Left hindlimb (tissue), 1 donor: ENCODE measurements around the gene DYSF.
"Not testable (repeated sequence)": the region's sequence is repeated elsewhere in the genome, so short reads cannot be mapped to it uniquely, and the experiment has no call there.

Source experiments
- DNase-seq: peaks from one replicate; pipeline ENCODE4 v3.0.0-alpha.2; 2018

Gene DYSF

DNA sequence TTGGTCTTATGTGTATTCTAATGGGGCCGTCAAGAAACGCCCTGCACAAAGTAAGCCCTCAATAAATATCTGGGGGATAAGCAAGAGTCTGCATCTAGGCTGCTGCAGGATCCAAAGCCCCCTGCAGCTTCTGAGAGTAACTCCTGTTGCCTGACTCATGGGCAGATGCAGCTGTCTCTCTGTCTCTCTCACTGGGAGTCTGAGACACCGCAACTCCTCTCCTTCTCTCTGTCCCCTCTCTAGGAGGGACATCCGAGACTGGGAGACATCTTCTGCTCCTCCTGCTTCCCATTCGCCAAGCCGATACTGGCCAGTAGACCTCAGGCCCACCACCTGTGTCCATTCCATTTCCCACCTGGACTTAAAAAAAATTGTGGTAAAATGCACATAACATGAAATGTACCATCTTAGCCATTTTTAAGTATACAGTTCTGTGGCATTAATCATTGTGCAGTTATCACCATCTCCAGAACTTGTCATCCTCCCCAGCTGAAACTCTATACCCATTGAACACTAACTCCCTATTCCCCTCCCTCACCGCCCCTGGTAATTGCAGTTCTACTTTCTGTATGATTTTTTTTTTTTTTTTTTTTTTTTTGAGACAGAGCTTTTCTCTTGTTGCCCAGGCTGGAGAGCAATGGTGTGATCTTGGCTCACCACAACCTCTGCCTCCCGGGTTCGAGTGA lies 20.1 kb downstream of the DYSF start:
- no peak for DNase-seq

DNA sequence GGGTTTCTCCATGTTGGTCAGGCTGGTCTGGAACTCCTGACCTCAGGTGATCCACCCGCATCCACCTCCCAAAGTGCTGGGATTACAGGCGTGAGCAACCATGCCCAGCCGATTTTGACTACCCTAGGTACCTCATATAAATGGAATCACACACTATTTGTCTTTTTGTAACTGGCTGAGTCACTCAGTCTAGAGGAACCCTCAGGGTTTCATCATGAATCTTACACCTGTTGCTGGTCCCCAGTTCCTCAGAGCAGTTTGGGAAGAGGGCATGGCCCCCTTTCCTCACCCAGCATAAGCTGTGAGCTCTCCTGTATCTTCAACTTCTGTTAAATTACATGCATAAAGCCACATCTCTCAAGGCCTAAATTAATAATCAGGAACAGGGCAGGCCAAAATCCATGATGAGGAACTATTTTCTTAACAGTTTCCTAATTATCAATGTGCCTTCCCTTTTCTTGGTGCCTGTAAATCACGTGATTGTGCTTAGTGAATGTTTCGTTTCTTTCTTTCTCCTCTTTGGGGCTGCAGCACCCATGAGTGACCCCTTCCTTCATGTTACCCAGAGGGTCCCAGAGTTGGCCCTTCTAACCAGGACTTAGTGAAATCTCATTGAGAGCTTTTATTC lies 20.9 kb downstream of the DYSF start:
- no peak for DNase-seq

DNA sequence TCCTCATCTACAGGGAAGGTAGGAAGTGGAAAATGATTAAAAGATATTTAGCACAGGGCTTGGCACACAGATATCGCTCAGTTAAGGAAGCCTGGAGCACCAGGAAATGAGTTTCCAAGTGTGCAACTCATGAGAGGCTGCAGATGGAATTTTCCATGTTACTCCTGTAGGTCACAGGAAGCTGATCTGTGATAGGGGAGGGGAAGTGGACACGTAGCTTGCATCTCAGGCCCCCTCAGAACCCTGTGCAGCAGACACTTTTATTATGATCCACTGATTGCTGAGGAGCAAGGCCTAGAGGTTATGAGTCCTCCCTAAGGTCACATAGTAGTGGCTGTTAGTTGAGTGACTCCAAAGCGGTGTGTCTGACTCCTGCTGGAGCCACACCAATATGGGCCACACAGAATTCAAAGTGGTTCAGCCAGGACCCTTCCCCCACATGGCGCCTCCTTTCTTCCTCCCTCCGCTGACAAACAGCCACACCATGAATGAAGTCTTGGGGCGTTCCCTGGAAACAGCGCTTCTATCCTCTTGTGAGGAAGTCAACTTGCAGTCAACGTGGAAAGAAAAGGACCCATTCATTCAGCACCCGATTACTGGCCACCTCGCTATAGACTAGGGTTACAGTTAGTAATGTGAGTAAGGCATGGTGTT lies 21.5 kb downstream of the DYSF start:
- DNase-seq: no peak

DNA sequence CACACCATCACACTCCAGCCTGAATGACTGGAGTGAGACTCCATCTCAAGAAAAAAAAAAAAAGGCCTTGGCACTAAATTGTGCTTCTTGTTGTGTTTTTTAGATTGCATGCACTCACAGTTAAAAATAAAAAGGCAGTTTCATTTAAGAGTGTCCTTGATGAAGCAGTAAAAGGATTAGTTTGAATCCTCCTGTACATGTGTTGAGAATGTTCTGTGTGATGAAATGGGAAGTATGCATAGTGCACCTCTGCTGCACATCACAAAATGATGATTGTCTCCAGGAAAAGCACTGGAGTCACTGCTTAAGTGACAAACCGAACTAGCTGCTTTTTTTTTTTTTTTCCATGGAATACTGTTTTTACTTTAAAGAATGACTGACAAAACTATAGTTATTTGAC lies 23.1 kb downstream of the DYSF start:
- no peak for DNase-seq

DNA sequence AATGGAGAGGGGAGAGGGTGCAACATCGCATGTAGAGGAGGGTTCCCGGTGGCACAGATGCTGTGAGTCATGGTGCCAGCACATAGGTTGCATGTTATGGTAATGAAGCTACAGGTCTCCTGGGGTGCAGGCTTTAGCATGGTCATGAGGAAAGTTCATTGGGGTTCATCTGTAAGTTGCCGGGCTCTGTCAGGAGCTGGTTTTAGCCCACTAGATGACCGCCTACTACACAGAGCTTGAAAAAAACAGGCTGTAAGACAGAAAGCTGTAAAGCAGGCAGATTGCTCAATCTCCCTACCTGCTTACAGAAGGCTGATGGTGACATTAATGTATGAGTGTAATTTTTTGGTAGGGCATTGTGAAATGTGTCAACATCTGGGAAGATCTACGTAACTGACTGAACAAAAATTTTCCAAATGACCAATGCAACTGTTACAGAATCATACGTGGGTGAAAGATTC lies 23.9 kb downstream of the DYSF start:
- no peak for DNase-seq

GRCh38 chr2:71478806-71479205 lies 25.4 kb downstream of the DYSF start:
- no peak for DNase-seq

DNA sequence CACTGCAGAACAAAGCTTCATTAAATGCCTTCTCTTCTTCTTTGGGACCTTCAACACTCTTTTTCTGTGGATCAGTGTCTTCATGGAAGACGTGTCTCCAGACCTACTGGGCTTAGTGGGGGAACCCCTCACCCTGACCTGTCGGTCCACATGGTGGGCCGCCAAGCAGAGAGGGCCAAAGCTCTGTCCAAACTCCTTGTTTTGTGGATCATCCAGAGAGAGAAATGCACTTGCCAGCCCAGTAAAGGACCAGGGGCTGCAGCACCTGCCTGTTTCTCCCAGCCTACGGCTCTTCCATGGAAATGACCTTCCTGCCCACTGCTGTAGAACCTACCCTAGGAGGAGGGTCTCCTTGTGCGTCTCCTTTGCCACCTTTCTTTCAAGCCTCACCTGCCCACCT lies 25.9 kb downstream of the DYSF start:
- no peak for DNase-seq

DNA sequence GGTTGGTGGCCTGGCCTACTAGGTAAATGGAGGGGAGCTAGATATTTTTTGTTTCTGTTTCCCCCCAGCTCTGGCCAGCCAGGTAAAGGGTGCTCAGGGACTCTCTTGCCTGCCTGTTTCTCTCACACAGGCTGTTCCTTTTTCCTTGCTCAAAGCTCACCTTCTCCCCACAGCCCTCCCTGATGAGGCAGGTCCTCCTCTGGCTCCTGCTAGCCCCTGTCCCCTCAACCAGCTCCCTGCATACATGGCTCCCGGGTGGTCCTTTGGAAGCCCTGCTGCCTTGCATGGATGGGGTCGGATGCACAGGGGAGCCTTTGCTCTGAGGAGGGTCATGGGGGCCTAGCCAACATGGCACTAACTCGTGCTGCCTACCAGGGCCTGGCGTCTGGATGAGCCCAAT lies 27.8 kb downstream of the DYSF start:
- DNase-seq: no peak

DNA sequence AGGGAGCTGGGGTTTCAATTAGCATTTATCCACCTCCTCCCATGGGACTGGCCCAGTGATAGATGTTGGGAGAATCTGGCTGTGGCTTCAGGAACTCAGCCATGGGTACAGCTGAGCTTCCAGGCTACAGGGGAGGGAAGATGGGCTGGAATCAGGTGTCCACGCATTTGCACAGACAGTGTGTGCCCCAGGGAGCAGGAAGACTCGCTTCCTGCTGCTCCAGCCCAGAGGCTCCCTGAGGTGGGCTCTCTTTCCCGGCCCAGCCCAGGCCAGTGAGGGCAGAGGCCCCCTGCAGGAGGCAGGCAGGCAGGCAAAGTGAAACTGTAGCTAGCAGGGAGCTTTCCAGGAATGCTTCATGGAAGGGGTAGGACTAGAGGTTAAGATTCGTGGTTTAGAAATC lies 28.7 kb downstream of the DYSF start:
- no peak for DNase-seq

DNA sequence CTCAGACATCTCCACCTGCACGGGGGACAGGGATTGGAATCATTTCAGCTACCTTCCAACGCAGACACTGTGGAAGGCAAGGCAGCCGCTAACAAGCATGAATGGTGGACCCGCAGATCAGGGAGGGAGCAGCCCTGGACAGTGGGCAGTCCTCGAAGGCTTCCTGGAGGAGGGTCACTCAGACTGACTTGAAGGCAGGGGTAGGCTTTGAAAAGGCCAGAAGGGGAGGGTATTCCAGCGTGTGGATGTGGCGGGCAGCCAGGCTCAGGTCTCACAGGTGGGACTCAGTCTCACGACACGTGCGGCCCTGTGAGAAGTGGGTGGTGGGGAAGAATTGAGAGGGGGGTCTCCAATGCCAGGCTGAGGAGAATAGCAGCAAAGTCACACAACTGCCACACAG lies 29.9 kb downstream of the DYSF start:
- DNase-seq: no peak

DNA sequence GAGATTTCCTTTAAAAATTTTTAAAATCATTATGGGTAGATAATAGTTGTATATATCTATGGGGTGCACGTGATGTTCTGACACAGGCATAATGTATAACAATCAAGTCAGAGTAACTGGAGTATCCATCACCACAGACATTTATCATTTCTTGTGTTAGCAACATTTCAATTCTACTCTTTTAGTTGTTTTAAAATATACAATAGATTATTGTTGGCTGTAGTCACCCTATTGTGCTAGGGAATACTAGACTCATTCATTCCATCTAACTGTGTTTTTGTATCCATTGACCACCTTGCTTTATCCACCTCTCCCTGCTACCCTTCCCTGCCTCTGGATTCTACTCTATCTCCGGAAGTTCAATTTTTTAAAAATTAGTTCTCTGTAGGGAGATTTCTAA lies 31.0 kb downstream of the DYSF start:
- no peak for DNase-seq

DNA sequence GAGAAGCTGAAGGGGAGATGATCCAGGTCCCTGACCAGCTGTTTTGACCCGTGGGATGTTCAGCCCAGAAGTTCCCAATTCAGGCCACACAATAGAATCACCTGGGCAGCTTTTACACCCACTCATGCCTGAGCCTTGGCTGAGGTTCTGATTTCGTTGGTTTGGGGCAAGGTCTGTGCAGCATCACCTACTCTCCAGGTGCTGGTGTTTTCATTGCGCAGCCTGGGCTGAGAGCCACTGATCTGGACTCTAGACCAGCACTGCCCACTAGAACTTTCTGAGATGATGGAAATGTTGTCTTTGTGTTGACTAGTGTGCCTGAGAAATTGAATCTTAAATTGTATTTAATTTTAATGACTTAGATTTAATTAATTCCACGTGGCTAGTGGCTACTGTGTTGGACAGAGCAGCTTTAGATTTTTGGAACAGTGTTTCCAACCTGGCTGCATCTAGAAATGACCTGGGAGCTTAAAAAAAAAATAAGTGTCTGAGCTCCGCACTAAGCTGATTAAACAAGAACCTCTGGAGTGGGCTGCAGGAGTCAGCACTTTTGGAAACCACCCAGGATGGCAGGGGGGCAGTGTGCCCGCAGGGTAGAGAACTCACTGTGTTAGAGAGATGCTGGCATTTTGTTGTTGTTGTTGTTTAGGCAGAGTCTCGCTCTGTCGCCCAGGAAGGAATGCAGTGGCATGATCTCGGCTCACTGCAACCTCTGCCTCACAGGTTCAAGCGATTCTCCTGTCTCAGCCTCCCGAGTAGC lies 33.7 kb downstream of the DYSF start:
- no peak for DNase-seq

GRCh38 chr2:71491551-71491950 lies 38.2 kb downstream of the DYSF start:
- not testable (repeated sequence) for DNase-seq

DNA sequence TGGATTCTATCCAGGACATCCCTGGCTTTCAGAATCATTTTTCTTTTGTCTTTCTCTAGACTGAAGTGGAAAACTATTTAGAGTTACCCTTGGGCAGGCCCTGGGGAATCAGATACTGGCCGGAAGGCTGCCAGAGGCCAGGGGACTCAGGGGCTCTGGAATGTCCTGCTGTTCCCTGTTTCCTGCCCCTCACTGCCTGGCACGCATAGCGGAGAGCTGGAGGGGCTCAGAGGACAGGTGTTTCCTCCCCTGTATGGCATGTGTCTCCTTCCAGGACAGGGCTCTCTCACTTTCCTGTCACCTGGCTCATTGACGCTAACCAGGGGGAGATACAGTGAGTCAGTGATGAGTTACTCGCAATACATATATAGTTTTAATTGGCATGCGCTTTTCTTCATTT lies 38.8 kb downstream of the DYSF start:
- no peak for DNase-seq

- no peak for DNase-seq
Observed at GRCh38 chr2:71494091-71494490, 40.7 kb downstream of the DYSF start.

DNA sequence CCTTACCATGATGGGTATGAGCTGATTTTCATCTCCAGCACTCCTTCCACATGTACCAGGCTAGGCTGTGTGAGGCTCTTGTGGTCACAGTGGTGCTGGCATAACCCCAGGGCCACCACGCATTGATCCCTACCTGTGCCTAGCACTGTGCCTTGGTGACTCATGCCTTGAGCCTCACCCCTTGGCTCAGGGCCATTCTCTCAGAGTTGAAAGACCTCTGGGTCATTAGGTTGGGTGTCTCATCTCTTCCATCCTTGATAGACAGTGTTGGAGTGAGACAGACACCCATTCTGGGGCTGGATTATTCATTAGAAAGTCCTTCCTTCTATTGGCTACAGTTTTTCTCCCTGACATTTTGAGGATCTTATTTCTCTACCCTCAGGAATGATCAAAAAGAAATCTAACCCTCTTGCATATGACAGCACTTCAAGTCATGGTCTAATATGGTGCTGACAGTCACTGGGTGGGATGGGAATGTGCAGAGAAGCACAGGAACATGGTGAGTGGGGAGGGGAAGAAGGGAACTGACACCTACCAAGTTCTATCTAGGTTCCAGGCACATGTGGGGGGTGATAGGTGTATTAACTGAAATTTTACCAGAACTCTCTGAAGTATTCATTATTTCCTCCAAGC lies 41.3 kb downstream of the DYSF start:
- DNase-seq: no peak

DNA sequence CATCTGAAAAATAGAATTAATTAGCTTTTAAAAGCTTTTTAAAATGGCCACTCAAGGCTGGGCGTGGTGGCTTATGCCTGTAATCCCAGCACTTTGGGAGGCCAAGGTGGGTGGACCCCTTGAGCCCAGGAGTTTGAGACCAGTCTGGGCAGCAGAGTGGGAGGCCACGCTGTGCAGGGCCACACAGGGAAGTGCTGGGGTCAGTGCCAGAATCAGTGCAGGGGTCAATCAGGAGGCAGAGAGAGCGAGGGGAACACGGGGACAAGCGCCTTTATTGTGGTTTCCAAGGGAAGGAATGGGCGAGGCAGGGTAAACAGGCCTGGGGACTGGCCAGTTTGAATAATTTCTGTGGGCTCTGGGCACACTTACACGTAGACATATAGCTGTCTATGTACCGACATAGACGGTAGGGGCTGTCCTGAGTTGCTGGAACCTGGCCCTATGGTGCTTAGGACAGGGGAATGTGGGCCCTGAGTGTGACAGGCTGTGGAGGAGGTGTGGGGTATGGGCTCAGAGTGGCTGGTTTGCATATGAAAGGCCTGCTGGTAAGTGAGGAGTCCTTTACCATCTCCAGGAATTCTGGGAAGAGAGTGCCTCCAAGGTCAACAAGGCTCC lies 42.9 kb downstream of the DYSF start:
- DNase-seq: no peak

DNA sequence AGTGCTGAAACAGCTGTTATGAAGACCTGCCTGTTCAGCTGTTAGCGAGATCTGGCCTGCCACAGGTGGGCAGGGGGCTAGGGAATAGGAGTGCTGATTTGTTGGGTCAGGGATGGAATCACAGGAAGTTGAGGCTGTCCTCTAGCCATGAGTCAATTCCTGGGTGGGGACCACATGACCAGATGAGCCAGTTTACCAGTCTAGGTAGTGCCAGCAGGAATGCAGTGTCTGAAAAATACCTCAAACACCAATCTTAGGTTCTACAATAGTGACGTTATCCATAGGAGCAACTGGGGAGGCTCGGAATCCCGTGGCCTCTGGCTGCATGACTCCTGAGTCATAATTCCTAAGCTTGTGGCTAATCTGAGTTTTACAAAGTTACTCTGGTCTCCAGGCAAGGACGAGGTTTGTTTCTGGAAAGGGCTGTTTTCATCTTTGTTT lies 44.9 kb downstream of the DYSF start:
- no peak for DNase-seq

GRCh38 chr2:71499691-71500090 lies 46.3 kb downstream of the DYSF start:
- DNase-seq: no peak

- DNase-seq: no peak
Observed at GRCh38 chr2:71500426-71501079, 47.2 kb downstream of the DYSF start.

DNA sequence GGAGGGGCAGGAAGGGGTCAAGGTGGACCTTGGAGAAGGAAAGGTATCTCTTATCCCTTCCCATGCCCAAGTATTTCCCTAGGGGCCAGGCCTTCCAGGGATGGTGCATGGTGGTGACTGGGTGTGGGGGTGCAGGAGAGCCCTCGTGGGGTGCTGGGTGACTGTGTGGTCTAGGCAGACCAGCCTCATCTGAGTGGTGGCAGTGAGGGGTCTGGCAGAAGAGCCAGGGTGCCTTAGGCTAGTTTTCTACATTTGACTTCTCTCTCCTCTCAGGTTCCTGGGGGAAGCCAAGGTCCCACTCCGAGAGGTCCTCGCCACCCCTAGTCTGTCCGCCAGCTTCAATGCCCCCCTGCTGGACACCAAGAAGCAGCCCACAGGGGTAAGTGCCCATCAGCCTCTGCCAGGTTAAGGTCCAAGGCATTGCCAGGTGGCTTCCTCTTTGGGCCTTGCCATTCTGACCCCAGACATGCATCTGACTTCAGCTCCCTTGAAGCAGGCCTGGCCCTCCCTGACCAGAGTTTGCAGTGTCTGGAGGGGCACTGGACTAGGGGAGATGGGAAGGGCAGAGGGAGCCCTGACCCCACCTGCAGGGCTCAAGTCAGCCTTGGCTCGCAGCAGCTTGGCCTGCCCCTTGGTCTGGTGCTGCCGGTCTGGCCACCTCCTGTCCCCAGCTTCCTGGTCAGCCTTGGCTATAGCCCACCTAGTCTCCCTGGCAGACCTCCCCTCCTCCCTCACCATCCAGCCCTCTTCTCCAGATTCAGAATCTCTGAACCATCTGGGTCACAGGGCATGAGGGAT lies 49.8 kb downstream of the DYSF start:
- no peak for DNase-seq
